Uterus (tissue), 4 donors: ENCODE data around the gene ACSS1. TPM values are rescaled to one million over a fixed set of nuclear protein-coding genes. Genes with fewer than 3 reads are reported as not detected.
A peak's percentile ranks its signal among the peaks of the same experiment; 100 is the strongest.

ENCODE experiments used
- DNase-seq, 2 donors: peaks; one replicate each; pipeline ENCODE4 v3.0.0-alpha.2; 2019 to 2020
- H3K27ac ChIP-seq, 2 donors: fragments of 200-600 bp; sonication (generic); 1 replicate in 1 of 2; 2 replicates in 1 of 2; pipeline ENCODE4 v1.5.1; 2016 to 2018
- H3K27me3 ChIP-seq, 2 donors: fragments of 200-600 bp; sonication (generic); one replicate each; pipeline ENCODE4 v1.5.1; 2018 to 2019; ENCODE audit warnings: control low read depth in 1 of 2
- H3K36me3 ChIP-seq, 2 donors: fragments of 200-600 bp; sonication (generic); one replicate each; pipeline ENCODE4 v1.5.1; 2019; ENCODE audit warnings: control low read depth in 1 of 2
- H3K4me1 ChIP-seq, 2 donors: fragments of 200-600 bp; sonication (generic); one replicate each; pipeline ENCODE4 v1.5.1; 2018 to 2019; ENCODE audit warnings: control low read depth in 1 of 2
- H3K4me3 ChIP-seq, 2 donors: fragments of 200-600 bp; sonication (generic); 1 replicate in 1 of 2; 2 replicates in 1 of 2; pipeline ENCODE4 v1.5.1; 2018 to 2019; ENCODE audit warnings: mild to moderate bottlenecking in 1 of 2
- H3K9me3 ChIP-seq, 2 donors: fragments of 200-600 bp; sonication (generic); one replicate each; pipeline ENCODE4 v1.5.1; 2019; ENCODE audit warnings: control low read depth in 1 of 2
- CTCF ChIP-seq, 4 experiments: fragments of 200-600 bp in 2 of 4; fragments of 450-650 bp in 2 of 4; sonication (generic) in 2 of 4; IDR thresholded peaks; one replicate each; pipeline ENCODE4 v1.5.1; 2016 to 2019; ENCODE audit warnings: antibody characterized with exemption in 4 of 4, mild to moderate bottlenecking in 2 of 4, moderate library complexity in 1 of 4
- POLR2A ChIP-seq, 2 donors: fragments of 450-650 bp; IDR thresholded peaks; one replicate each; pipeline ENCODE4 v1.6.1; 2016; ENCODE audit warnings: antibody characterized with exemption in 2 of 2, mild to moderate bottlenecking in 1 of 2, moderate library complexity in 1 of 2
- intact Hi-C: fragments of 100-400 bp; cut with DNase I; formaldehyde crosslinking; loops from one replicate; pipeline ENCODE4 v1.15.1; 2023; ENCODE audit warnings: low total_unique reads
- total RNA-seq, 4 donors: library from RNA; depleted of rRNA in 3 of 4; stranded (reverse); fragments of >200 nt in 3 of 4; gene quantifications; one replicate each; pipeline versions ENCODE4 v1.1.0 to v1.2.4, GENCODE V29; 2014 to 2023
- donor health status: DM: yes; HTN: yes; CAD: no.

ACSS1 gene
- total RNA-seq, 4 donors from 2014 or later: 11.8 to 35.1 (median 23.1) TPM

- Histone ChIP-seq H3K36me3 (no peaks in the 10 kb centered on the region), H3K27me3 (no peaks in the 10 kb centered on the region), H3K4me1 (peaks cover 0 to 3% of the 10 kb centered on the region in 2 donors), H3K27ac (no peak overlapping the region), H3K9me3 (no peaks in the 10 kb centered on the region), H3K4me3 (no peak overlapping the region)
- TF ChIP-seq POLR2A (IDR thresholded peaks at IDR 0.05) (no peak), CTCF (IDR thresholded peaks at IDR 0.05) (no peak)
- DNase-seq: no peak
- intact Hi-C loops: no loop called here
Observed at GRCh38 chr20:25062841-25063240, 4.9 kb upstream of the ACSS1 start.

- Histone ChIP-seq H3K4me1 (peaks cover 0 to 3% of the 10 kb centered on the region in 2 donors), H3K36me3 (no peaks in the 10 kb centered on the region), H3K9me3 (no peaks in the 10 kb centered on the region), H3K4me3 (no peak overlapping the region), H3K27me3 (no peaks in the 10 kb centered on the region), H3K27ac (no peak overlapping the region)
- DNase-seq: peak; percentile 8 to 11
- TF ChIP-seq CTCF (IDR thresholded peaks at IDR 0.05): no peak
- no peak for TF ChIP-seq POLR2A (IDR thresholded peaks at IDR 0.05)
- intact Hi-C loops: no loop called here
Observed at GRCh38 chr20:25061821-25062530, 4.0 kb upstream of the ACSS1 start.

- no peak for TF ChIP-seq CTCF (IDR thresholded peaks at IDR 0.05)
- TF ChIP-seq POLR2A (IDR thresholded peaks at IDR 0.05): no peak
- Histone ChIP-seq H3K4me1 (peaks cover 0 to 3% of the 10 kb centered on the region in 2 donors), H3K4me3 (no peak overlapping the region), H3K27ac (no peak overlapping the region), H3K9me3 (no peaks in the 10 kb centered on the region), H3K36me3 (no peaks in the 10 kb centered on the region), H3K27me3 (no peaks in the 10 kb centered on the region)
- no peak for DNase-seq
- intact Hi-C loops: no loop called here
Observed at GRCh38 chr20:25061103-25061799, 3.3 kb upstream of the ACSS1 start.

GRCh38 chr20:25059866-25060465 lies 2.0 kb upstream of the ACSS1 start:
- intact Hi-C loops: no loop called here
- no peak overlapping the region for H3K4me3 ChIP-seq
- DNase-seq: peak in 1 of 2 donors; percentile 16
- peak overlapping the region; percentile 90 to 94 for H3K27ac ChIP-seq
- no peaks in the 10 kb centered on the region for H3K9me3 ChIP-seq
- H3K36me3 ChIP-seq: no peaks in the 10 kb centered on the region
- peaks cover 11 to 14% of the 10 kb centered on the region in 2 donors for H3K4me1 ChIP-seq
- no peaks in the 10 kb centered on the region for H3K27me3 ChIP-seq
- TF ChIP-seq CTCF (IDR thresholded peaks at IDR 0.05) (no peak), POLR2A (IDR thresholded peaks at IDR 0.05) (no peak)
